Mesodermal cell (in vitro differentiated cells): ENCODE results near the gene CNOT4.

Source experiments
- H3K27ac ChIP-seq: 2 replicates; pipeline ENCODE4 v1.7.0; 2013; ENCODE audit warnings: mild to moderate bottlenecking, low read depth, low read length, moderate library complexity; ENCODE audit not compliant: severe bottlenecking
- H3K36me3 ChIP-seq: 2 replicates; pipeline ENCODE4 v1.7.1; 2013; ENCODE audit warnings: mild to moderate bottlenecking, low read length, moderate library complexity; ENCODE audit not compliant: control insufficient read depth, insufficient read depth
- H3K4me1 ChIP-seq: one replicate; pipeline ENCODE4 v1.7.1; 2013; ENCODE audit warnings: mild to moderate bottlenecking, low read length; ENCODE audit not compliant: insufficient read depth, control insufficient read depth, poor library complexity, severe bottlenecking
- H3K4me3 ChIP-seq: 2 replicates; pipeline ENCODE4 v1.7.0; 2013; ENCODE audit warnings: low read length, control low read depth, mild to moderate bottlenecking; ENCODE audit not compliant: insufficient read depth, poor library complexity, severe bottlenecking; ENCODE audit errors: extremely low read depth
- H3K9me3 ChIP-seq: 2 replicates; pipeline ENCODE4 v1.7.1; 2013; ENCODE audit warnings: mild to moderate bottlenecking, low read length, moderate library complexity; ENCODE audit not compliant: control insufficient read depth
- WGBS, 2 experiments: methylation state at CpG; one replicate each; pipeline ENCODE4 v1.1.5; 2013; ENCODE audit warnings: missing lambda C conversion rate in 2 of 2; ENCODE audit not compliant: insufficient coverage in 2 of 2; 5-methylcytosine and 5-hydroxymethylcytosine counted together

The CNOT4 gene

GRCh38 chr7:135537905-135538304 lies 28.0 kb upstream of the CNOT4 start:
- Histone ChIP-seq H3K27ac (no peak overlapping the region), H3K4me3 (no peak overlapping the region), H3K36me3 (no peaks in the 10 kb centered on the region), H3K9me3 (no peaks in the 10 kb centered on the region), H3K4me1 (peaks cover 5% of the 10 kb centered on the region)

GRCh38 chr7:135537453-135537852 lies 27.6 kb upstream of the CNOT4 start:
- no peaks in the 10 kb centered on the region for H3K36me3 ChIP-seq
- H3K27ac ChIP-seq, result no peak overlapping the region
- H3K4me1 ChIP-seq, result peaks cover 5% of the 10 kb centered on the region
- H3K9me3 ChIP-seq, result no peaks in the 10 kb centered on the region
- WGBS, 2 experiments, result no CpG with 5 or more reads among the region's 1 CpG
- no peak overlapping the region for H3K4me3 ChIP-seq

DNA sequence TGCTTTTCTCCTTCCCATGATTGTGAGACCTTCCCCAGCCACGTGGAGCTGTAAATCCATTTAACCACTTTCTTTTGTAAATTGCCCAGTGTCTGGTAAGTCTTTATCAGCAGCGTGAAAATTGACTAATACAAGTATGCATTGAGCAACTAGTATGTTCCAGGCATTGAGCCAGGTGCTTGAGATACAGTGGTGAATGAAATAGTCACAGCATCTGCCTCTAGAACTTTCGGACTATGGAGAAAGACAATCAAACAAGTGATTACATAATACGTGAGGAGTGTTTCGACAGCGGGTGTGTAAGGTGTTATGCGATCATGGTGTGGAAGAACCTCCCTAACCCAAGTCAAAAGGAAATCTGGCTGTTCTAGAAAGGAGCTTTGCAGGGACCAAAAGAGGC lies 26.2 kb upstream of the CNOT4 start:
- 88 to 100% methylated on average over 2 of the region's 7 CpGs for WGBS, 2 experiments
- H3K4me3 ChIP-seq, result no peak overlapping the region
- no peak overlapping the region for H3K27ac ChIP-seq
- H3K4me1 ChIP-seq, result peaks cover 5% of the 10 kb centered on the region
- no peaks in the 10 kb centered on the region for H3K9me3 ChIP-seq
- no peaks in the 10 kb centered on the region for H3K36me3 ChIP-seq

- Histone ChIP-seq H3K36me3 (no peaks in the 10 kb centered on the region), H3K4me1 (no peaks in the 10 kb centered on the region), H3K4me3 (no peak overlapping the region), H3K27ac (no peak overlapping the region), H3K9me3 (no peaks in the 10 kb centered on the region)
- 81 to 89% methylated on average over 3 of the region's 3 CpGs for WGBS, 2 experiments
Measured at GRCh38 chr7:135527025-135527424, 17.1 kb upstream of the CNOT4 start.

DNA sequence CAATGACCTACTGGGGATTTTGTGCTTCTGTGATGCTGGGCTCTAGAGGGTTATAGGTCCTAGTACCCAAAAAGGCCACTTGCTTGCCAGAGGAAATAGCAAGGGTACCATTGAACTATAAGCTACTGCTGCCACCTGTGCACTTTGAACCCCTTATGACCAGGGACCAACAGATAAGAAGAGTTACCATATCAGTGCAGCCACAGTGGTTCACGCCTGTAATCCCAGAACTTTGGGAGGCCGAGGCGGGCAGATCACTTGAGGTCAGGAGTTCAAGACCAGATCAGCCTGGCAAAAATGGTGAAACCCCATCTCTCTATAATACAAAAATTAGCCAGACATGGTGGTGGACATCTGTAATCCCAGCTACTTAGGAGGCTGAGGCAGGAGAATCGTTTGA lies 15.5 kb upstream of the CNOT4 start:
- Histone ChIP-seq H3K36me3 (no peaks in the 10 kb centered on the region), H3K9me3 (no peaks in the 10 kb centered on the region), H3K4me1 (no peaks in the 10 kb centered on the region), H3K27ac (no peak overlapping the region), H3K4me3 (no peak overlapping the region)
- WGBS, 2 experiments, result 93 to 94% methylated on average over 3 of the region's 4 CpGs

DNA sequence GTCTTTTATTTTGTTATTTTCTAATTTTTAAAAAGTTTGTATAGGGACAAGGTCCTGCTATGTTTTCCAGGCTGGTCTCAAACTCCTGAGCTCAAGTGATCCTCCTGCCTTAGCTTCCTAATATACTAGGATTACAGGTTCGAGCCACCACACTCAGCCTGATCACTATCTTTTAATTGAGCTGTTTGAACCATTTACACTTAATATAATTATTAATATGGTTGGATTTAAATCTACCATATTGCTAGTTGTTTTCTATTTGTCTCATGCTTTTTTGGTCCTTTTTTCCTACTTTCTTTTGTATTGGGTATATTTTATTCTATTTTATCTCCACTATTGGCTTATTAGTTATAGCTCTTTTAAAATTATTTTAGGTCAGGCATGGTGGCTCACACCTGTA lies 13.2 kb upstream of the CNOT4 start:
- Histone ChIP-seq H3K4me3 (no peak overlapping the region), H3K27ac (no peak overlapping the region), H3K9me3 (no peaks in the 10 kb centered on the region), H3K36me3 (no peaks in the 10 kb centered on the region), H3K4me1 (no peaks in the 10 kb centered on the region)
- no CpG with 5 or more reads among the region's 1 CpG for WGBS, 2 experiments

GRCh38 chr7:135522509-135522908 lies 12.6 kb upstream of the CNOT4 start:
- no peaks in the 10 kb centered on the region for H3K9me3 ChIP-seq
- no peak overlapping the region for H3K27ac ChIP-seq
- WGBS, 2 experiments, result 95 to 97% methylated on average over 5 to 6 of the region's 6 CpGs

DNA sequence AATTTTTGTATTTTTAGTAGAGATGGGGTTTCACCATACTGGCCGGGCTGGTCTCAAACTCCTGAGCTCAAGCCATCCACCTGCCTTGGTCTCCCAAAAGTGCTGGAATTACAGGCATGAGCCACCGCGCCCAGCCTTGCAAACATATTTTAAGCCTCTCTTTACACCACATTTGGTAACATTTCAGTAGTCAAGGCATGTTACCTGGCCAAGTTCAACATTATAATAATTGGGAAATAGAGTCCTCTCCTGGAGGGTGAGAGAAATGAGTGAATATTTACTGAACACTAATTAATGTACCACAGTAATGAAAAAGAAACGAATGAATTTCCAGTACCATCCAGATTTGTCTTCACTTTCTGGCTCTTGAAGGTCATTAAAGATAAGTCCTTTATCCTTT lies 10.0 kb upstream of the CNOT4 start:
- Histone ChIP-seq H3K4me3 (no peak overlapping the region), H3K9me3 (no peaks in the 10 kb centered on the region), H3K27ac (no peak overlapping the region), H3K4me1 (no peaks in the 10 kb centered on the region), H3K36me3 (no peaks in the 10 kb centered on the region)
- WGBS, 2 experiments, result 80 to 93% methylated on average over 1 to 3 of the region's 4 CpGs

More at GRCh38 chr7:135522509-135522908, 12.6 kb upstream of the CNOT4 start:
- H3K36me3 ChIP-seq, result no peaks in the 10 kb centered on the region
- no peak overlapping the region for H3K4me3 ChIP-seq
- no peaks in the 10 kb centered on the region for H3K4me1 ChIP-seq

DNA sequence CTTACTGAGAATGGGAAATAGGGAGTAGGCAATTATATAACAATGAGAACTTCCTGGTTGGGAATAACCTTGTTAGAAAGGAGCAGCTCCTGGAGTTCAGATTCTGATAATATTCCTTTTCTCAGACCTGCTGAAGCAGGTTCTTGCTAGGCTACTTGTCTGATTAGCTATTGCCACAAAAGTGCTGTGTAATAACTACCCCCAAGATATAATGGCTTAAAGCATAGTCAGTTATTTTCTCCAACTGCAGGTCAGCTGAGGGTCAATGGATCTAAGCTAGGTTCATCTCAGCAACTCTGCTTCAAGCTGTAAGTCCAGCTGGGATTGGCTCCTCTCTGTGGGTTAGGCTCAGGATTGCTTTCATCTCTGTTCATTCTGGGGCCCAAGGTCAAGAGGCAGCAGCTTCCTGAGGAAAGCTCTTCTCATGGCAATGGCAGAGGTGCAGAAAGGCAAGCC lies 9.4 kb upstream of the CNOT4 start:
- H3K9me3 ChIP-seq, result no peaks in the 10 kb centered on the region
- no peak overlapping the region for H3K4me3 ChIP-seq
- H3K27ac ChIP-seq, result no peak overlapping the region
- no peaks in the 10 kb centered on the region for H3K36me3 ChIP-seq
- no peaks in the 10 kb centered on the region for H3K4me1 ChIP-seq

- no peak overlapping the region for H3K4me3 ChIP-seq
- no peaks in the 10 kb centered on the region for H3K9me3 ChIP-seq
- no CpG with 5 or more reads among the region's 1 CpG for WGBS, 2 experiments
- H3K27ac ChIP-seq, result no peak overlapping the region
- no peaks in the 10 kb centered on the region for H3K4me1 ChIP-seq
- no peaks in the 10 kb centered on the region for H3K36me3 ChIP-seq
Measured at GRCh38 chr7:135518748-135519147, 8.8 kb upstream of the CNOT4 start.

DNA sequence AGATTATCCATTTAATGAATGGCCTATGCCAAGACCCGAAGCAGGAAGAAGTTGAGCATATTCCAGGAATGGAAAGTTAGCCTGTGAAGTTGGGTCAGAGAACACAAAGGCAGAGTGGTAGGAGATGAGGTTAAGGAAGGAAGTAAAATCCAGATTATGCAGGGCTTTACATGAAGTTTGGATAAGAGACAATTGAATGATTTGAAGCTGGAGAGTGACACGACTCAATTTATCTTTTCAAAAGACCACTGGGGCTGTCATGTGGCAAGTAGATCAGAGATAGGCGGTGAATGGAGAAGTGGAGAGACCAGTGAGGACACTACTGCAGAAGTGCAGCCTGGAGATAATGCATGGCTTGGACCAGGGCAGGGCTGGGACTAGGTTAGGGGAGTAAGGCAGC lies 7.2 kb upstream of the CNOT4 start:
- 89 to 94% methylated on average over 3 of the region's 3 CpGs for WGBS, 2 experiments
- H3K4me1 ChIP-seq, result no peaks in the 10 kb centered on the region
- H3K9me3 ChIP-seq, result no peaks in the 10 kb centered on the region
- no peaks in the 10 kb centered on the region for H3K36me3 ChIP-seq
- no peak overlapping the region for H3K4me3 ChIP-seq
- no peak overlapping the region for H3K27ac ChIP-seq

DNA sequence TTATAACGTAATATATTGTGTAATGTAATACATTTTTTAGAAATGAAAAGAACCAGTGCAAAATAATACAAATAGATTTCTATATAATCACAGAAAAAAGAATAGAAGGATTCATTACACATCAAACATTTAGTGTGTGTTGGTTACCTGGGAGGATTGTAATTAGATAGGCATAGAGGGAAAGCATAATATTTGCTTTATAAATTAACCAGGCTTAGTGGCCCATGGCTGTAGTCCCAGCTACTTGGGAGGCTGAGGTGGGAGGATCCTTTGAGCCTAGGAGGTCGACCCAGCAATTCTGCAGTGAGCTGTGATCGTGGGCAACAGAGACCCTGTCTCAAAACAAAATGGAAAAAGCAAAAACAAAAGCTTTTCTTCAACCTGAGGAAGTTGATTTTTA lies 5.0 kb upstream of the CNOT4 start:
- H3K9me3 ChIP-seq, result no peaks in the 10 kb centered on the region
- H3K4me3 ChIP-seq, result no peak overlapping the region
- no peaks in the 10 kb centered on the region for H3K36me3 ChIP-seq
- no peaks in the 10 kb centered on the region for H3K4me1 ChIP-seq
- no peak overlapping the region for H3K27ac ChIP-seq
- WGBS, 2 experiments, result no CpG with 5 or more reads among the region's 3 CpGs
